ENCODE data around the gene SLC12A2. TPM values are rescaled to one million over a fixed set of nuclear protein-coding genes. Genes with fewer than 3 reads are reported as not detected.

Gene SLC12A2
- total and polyA plus RNA-seq, 2 of the 4 experiments (the other 2 are of a cell fraction): 5.6 to 30.3 TPM

DNA sequence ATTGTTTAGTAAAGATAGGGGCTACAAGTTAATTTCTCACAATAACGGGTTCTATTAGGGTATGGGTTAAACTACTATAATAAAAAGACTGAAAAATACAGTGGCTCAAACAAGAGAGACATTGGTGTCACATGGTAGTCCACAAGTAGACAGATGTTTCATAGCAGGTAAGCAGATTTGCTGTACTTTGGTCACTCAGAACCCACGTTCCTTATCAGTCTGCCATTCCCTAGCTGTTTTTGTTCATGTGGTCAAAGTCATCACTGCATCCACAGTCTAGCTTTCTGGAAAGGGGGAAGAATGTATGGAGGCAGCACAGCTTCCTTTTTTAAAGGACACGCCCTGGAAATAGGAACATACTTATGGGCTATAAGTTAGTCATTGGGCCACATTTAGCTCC, 73.0 kb downstream of the SLC12A2 start:
- dilution Hi-C loops (cut with HindIII; ENCODE audit: low sequenced_read_pairs, unreplicated experiment): no loop called here
- Histone ChIP-seq H3K27me3 (ENCODE audit: control insufficient read depth, insufficient read depth, low read length) (no peaks in the 10 kb centered on the region), H3K79me1 (ENCODE audit: low read depth in 1 of 2, low read length in 2 of 2) (no peaks in the 10 kb centered on the region), H3K4me2 (ENCODE audit: low read depth, low read length) (no peak overlapping the region), H3K9me1 (ENCODE audit: insufficient read depth, low read length) (0 out of 2 replicates have a peak, but pooled peaks cover 5% of the 10 kb centered on the region), H2AFZ (replicated peaks; ENCODE audit: low read length, poor library complexity) (no peak overlapping the region), H3K9me3 (ENCODE audit: control insufficient read depth, insufficient read depth, low read length) (no peaks in the 10 kb centered on the region), H2AK9ac (replicated peaks; ENCODE audit: low read depth, low read length, poor library complexity) (no peak overlapping the region), H3K4me1 (ENCODE audit: control insufficient read depth, insufficient read depth, low read length) (no peaks in the 10 kb centered on the region), H2BK20ac (ENCODE audit: low read depth, low read length) (no peak overlapping the region), H4K8ac (ENCODE audit: low read depth in 2 of 2, low read length in 2 of 2) (no peak overlapping the region), H3K36me3 (ENCODE audit: control insufficient read depth, insufficient read depth, low read length) (peaks cover 5% of the 10 kb centered on the region; the same call in 1 of the 2 replicates), H3K18ac (ENCODE audit: low read depth, low read length) (no peak overlapping the region), H2BK15ac (ENCODE audit: low read depth, low read length) (no peak overlapping the region), H4K5ac (ENCODE audit: low read depth, low read length) (no peak overlapping the region), H3K4ac (ENCODE audit: low read depth, low read length) (no peak overlapping the region; the same call in 1 of the 2 replicates), H2BK5ac (ENCODE audit: low read depth, low read length, poor library complexity, severe bottlenecking) (no peak overlapping the region), H2AK5ac (ENCODE audit: low read depth, low read length) (no peak overlapping the region), H3K27ac (ENCODE audit: insufficient read depth, low read length) (no peak overlapping the region), H3K4me3 (ENCODE audit: insufficient read depth, low read depth, low read length) (no peak overlapping the region), H3K23ac (ENCODE audit: low read depth, low read length) (no peak overlapping the region), H3K9ac (ENCODE audit: low read depth, low read length) (no peak overlapping the region), H3K14ac (replicated peaks; ENCODE audit: low read depth, low read length) (0 out of 2 replicates have a peak overlapping the region, but pooled peaks have one; percentile 11), H4K20me1 (ENCODE audit: insufficient read depth, low read length) (no peaks in the 10 kb centered on the region), H3K56ac (ENCODE audit: extremely low read depth, insufficient read depth, low read length) (no peak overlapping the region), H4K91ac (ENCODE audit: insufficient read depth, low read depth, low read length) (no peak overlapping the region), H2BK120ac (ENCODE audit: low read depth, low read length) (no peak overlapping the region)
- no CpG with 5 or more reads among the region's 3 CpGs for WGBS, 2 experiments (ENCODE audit: extremely low coverage in 2 of 2, insufficient read length in 1 of 2)
- CTCF ChIA-PET: interaction anchor here (1.0 kb wide), 1 partner anchor 8 kb away, joined by 3 read pairs; no protein-coding TSS in a partner anchor
- no TSS peak for BruUV-seq (replicated peaks)
- POLR2A ChIA-PET (ENCODE audit: unreplicated experiment): no interaction called here
- in situ Hi-C loops (cut with MboI; ENCODE audit: low sequenced_read_pairs): no loop called here
- no peak for DNase-seq
- no peak for TF ChIP-seq POLR2A (IDR thresholded peaks at IDR 0.05; ENCODE audit: low read depth, low read length)
- TF ChIP-seq RCOR1 (IDR thresholded peaks at IDR 0.05; ENCODE audit: insufficient replicate concordance, low read length): no peak
- TF ChIP-seq, protein P1, sequence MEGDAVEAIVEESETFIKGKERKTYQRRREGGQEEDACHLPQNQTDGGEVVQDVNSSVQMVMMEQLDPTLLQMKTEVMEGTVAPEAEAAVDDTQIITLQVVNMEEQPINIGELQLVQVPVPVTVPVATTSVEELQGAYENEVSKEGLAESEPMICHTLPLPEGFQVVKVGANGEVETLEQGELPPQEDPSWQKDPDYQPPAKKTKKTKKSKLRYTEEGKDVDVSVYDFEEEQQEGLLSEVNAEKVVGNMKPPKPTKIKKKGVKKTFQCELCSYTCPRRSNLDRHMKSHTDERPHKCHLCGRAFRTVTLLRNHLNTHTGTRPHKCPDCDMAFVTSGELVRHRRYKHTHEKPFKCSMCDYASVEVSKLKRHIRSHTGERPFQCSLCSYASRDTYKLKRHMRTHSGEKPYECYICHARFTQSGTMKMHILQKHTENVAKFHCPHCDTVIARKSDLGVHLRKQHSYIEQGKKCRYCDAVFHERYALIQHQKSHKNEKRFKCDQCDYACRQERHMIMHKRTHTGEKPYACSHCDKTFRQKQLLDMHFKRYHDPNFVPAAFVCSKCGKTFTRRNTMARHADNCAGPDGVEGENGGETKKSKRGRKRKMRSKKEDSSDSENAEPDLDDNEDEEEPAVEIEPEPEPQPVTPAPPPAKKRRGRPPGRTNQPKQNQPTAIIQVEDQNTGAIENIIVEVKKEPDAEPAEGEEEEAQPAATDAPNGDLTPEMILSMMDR (conservative IDR thresholded peaks at IDR 0.05; ENCODE audit: low read depth, low read length): no peak
- no peak for TF ChIP-seq RFX5 (IDR thresholded peaks at IDR 0.05; ENCODE audit: low read depth, low read length)
- TF ChIP-seq MXI1 (IDR thresholded peaks at IDR 0.05; ENCODE audit: borderline replicate concordance, low read depth, low read length): no peak
- TF ChIP-seq FOS (IDR thresholded peaks at IDR 0.05; ENCODE audit: low read depth, low read length): no peak
- intact Hi-C loops (cut with micrococcal nuclease): no loop called here
- no peak for ATAC-seq (ENCODE audit: low read depth)

All from IMR-90 (cell line).